ENCODE data around the gene UQCC2.

Gene UQCC2

DNA sequence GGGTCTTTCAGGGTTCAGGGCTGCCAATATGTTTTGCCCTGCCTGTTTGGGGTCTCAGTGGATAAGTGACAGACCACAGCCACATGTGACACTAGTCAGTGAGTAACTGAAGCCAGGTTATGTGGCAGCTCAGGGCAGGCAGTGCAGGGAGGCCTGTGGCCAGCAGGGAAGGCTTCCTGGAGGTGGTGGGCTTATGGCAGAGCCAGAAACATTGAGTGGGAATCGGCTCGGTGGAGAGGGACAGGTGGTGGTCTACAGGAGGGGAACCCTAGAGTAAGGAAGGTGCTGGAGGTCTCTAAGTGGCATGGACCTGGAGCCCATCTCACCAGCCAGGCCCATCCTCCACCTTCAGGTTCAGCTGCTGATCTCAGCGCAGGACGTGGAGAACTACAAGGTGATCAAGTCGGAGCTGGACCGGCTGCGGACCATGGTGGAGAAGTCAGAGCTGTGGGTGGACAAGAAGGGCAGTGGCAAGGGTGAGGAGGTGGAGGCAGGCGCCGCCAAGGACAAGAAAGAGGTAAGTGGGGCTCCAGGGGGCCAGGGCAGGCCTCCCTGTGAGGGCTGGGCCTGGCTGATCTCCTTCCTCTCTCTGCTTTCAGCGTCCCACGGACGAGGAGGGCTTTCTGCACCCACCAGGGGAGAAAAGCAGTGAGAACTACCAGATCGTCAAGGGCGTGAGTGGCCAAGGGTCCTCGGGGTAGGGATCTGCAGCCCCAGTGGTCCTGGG is 34.9 kb downstream of the UQCC2 start:
- ChIA-PET POLR2A (interaction anchor here (1.0 kb wide), 1 partner anchor 35 kb away, joined by 4 read pairs; the partner anchor contains the start of gene UQCC2), CTCF (no interaction called here)
- no peak for TF ChIP-seq FOXM1 (IDR thresholded peaks at IDR 0.05; ENCODE audit: borderline replicate concordance)
- TF ChIP-seq TARDBP (IDR thresholded peaks at IDR 0.05): no peak
- TF ChIP-seq SP1 (IDR thresholded peaks at IDR 0.05): no peak
- TF ChIP-seq ELF4 (IDR thresholded peaks at IDR 0.05): no peak
- TF ChIP-seq SUZ12 (IDR thresholded peaks at IDR 0.05): no peak
- TF ChIP-seq BHLHE40 (IDR thresholded peaks at IDR 0.05; ENCODE audit: borderline replicate concordance): no peak
- no peak for TF ChIP-seq FOXA1 (IDR thresholded peaks at IDR 0.05)
- no peak for DNase-seq (ENCODE audit: extremely low spot score)

GRCh38 chr6:33675968-33676367 is 35.5 kb downstream of the UQCC2 start:
- CTCF ChIA-PET: no interaction called here
- TF ChIP-seq FOXA1 (IDR thresholded peaks at IDR 0.05) (no peak), L3MBTL2 (conservative IDR thresholded peaks at IDR 0.05) (no peak), FOXM1 (IDR thresholded peaks at IDR 0.05; ENCODE audit: borderline replicate concordance) (no peak), PKNOX1 (IDR thresholded peaks at IDR 0.05) (no peak), HDGF (IDR thresholded peaks at IDR 0.05; ENCODE audit: borderline replicate concordance) (no peak), ARNT (IDR thresholded peaks at IDR 0.05) (no peak), SP1 (IDR thresholded peaks at IDR 0.05) (no peak), SUZ12 (IDR thresholded peaks at IDR 0.05) (no peak), LEF1 (IDR thresholded peaks at IDR 0.05; ENCODE audit: borderline replicate concordance) (no peak), ELF4 (IDR thresholded peaks at IDR 0.05) (no peak), CTBP1 (IDR thresholded peaks at IDR 0.05; ENCODE audit: borderline replicate concordance) (no peak), ZNF384 (IDR thresholded peaks at IDR 0.05) (no peak), BHLHE40 (IDR thresholded peaks at IDR 0.05; ENCODE audit: borderline replicate concordance) (no peak), NFRKB (IDR thresholded peaks at IDR 0.05) (no peak), TARDBP (IDR thresholded peaks at IDR 0.05) (no peak), FOXK2 (IDR thresholded peaks at IDR 0.05) (no peak)
- POLR2A ChIA-PET: interaction anchor here (1.0 kb wide), 1 partner anchor 35 kb away, joined by 4 read pairs; the partner anchor contains the start of gene UQCC2
- DNase-seq (ENCODE audit: extremely low spot score): no peak

DNA sequence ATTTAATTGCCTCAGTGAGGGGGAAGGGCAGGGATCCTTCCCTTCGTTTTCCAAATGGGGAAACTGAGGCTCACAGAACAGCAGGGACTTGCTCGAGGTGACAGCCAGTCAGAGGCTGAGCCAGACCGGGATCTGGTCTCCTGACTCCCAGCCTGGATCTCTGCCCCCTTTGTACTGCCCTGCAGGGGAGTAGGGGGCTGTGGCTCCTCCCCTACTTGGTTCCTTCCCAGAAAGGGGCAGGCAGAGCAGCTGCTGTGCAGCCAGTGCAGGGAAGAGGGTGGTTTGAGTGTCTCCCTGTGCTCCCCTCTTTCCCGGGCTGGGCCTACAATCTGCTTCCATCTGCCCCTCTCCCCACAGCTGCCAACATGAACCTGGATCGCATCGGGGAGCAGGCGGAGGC is 37.6 kb downstream of the UQCC2 start:
- POLR2A ChIA-PET: interaction anchor here (0.6 kb wide), 1 partner anchor 15 kb away, joined by 3 read pairs; no protein-coding TSS in a partner anchor
- CTCF ChIA-PET: no interaction called here
- DNase-seq (ENCODE audit: extremely low spot score): no peak
- TF ChIP-seq SUZ12 (IDR thresholded peaks at IDR 0.05): no peak
- TF ChIP-seq SP1 (IDR thresholded peaks at IDR 0.05): no peak

GRCh38 chr6:33672808-33673207 is 38.7 kb downstream of the UQCC2 start:
- ChIA-PET POLR2A (no interaction called here), CTCF (interaction anchor here (1.0 kb wide), 3 partner anchors 39 to 93 kb away, joined by 3 read pairs; partner anchors contain the start of gene BAK1)
- peak; percentile 30 for DNase-seq (ENCODE audit: extremely low spot score)
- TF ChIP-seq BHLHE40 (IDR thresholded peaks at IDR 0.05; ENCODE audit: borderline replicate concordance): no peak
- no peak for TF ChIP-seq LEF1 (IDR thresholded peaks at IDR 0.05; ENCODE audit: borderline replicate concordance)
- TF ChIP-seq SP1 (IDR thresholded peaks at IDR 0.05): no peak
- TF ChIP-seq ARNT (IDR thresholded peaks at IDR 0.05): no peak
- no peak for TF ChIP-seq ZNF384 (IDR thresholded peaks at IDR 0.05)

- POLR2A ChIA-PET: no interaction called here
Measured at GRCh38 chr6:33671744-33672072, 39.8 kb downstream of the UQCC2 start.

DNA sequence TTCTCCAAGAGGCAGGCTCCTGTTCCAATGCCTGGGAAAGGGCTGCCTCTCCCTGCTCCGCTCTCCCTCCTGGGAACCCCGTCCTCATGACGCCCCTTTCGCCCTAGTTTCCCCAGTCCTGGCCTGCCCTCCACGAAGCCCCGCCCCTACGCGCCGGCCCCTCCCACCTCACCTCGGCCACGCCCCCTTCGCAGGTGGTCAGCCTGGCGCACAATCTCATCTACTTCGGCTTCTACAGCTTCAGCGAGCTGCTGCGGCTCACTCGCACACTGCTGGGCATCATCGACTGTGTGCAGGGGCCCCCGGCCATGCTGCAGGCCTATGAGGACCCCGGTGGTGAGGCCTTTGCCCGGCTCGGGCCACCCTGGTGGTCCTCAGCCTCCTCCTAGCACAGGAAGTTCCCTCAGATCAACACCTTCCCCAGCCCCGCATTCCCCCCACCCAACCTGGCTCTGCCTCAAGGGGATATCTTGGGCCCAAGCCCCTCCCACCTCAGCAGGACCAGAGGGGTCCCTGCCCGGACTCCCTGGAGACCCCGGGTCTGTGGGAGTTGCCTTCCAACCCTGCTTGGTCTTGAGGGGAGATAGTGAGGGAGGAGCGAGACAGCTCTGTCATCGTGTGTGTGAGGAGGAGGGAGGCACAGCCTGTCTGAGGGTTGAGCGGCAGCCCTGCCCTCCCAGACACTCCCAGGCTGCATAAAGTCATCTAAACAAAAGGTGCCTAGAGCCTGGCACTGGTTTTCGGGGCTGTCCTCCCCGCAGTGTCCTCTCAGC is 40.3 kb downstream of the UQCC2 start:
- no peak for TF ChIP-seq NFRKB (IDR thresholded peaks at IDR 0.05)
- no peak for TF ChIP-seq ELF4 (IDR thresholded peaks at IDR 0.05)
- TF ChIP-seq FOXK2 (IDR thresholded peaks at IDR 0.05): no peak
- no peak for TF ChIP-seq CTBP1 (IDR thresholded peaks at IDR 0.05; ENCODE audit: borderline replicate concordance)
- TF ChIP-seq PKNOX1 (IDR thresholded peaks at IDR 0.05): no peak
- TF ChIP-seq ARNT (IDR thresholded peaks at IDR 0.05): no peak
- TF ChIP-seq L3MBTL2 (conservative IDR thresholded peaks at IDR 0.05): no peak
- no peak for TF ChIP-seq ZNF384 (IDR thresholded peaks at IDR 0.05)
- no peak for TF ChIP-seq LEF1 (IDR thresholded peaks at IDR 0.05; ENCODE audit: borderline replicate concordance)
- no peak for TF ChIP-seq SUZ12 (IDR thresholded peaks at IDR 0.05)
- TF ChIP-seq TARDBP (IDR thresholded peaks at IDR 0.05): no peak
- no peak for TF ChIP-seq SP1 (IDR thresholded peaks at IDR 0.05)
- TF ChIP-seq BHLHE40 (IDR thresholded peaks at IDR 0.05; ENCODE audit: borderline replicate concordance): no peak
- TF ChIP-seq HDGF (IDR thresholded peaks at IDR 0.05; ENCODE audit: borderline replicate concordance): no peak
- no peak for TF ChIP-seq FOXA1 (IDR thresholded peaks at IDR 0.05)
- no peak for TF ChIP-seq FOXM1 (IDR thresholded peaks at IDR 0.05; ENCODE audit: borderline replicate concordance)
- DNase-seq (ENCODE audit: extremely low spot score): no peak
- ChIA-PET POLR2A (no interaction called here), CTCF (no interaction called here)

More at GRCh38 chr6:33671744-33672072, 39.8 kb downstream of the UQCC2 start:
- TF ChIP-seq ARNT (IDR thresholded peaks at IDR 0.05): no peak
- TF ChIP-seq CTBP1 (IDR thresholded peaks at IDR 0.05; ENCODE audit: borderline replicate concordance): no peak
- no peak for TF ChIP-seq LEF1 (IDR thresholded peaks at IDR 0.05; ENCODE audit: borderline replicate concordance)
- TF ChIP-seq FOXA1 (IDR thresholded peaks at IDR 0.05): no peak
- TF ChIP-seq SUZ12 (IDR thresholded peaks at IDR 0.05): no peak
- DNase-seq (ENCODE audit: extremely low spot score): no peak
- CTCF ChIA-PET: interaction anchor here (1.0 kb wide), 2 partner anchors 38 to 92 kb away, joined by 3 read pairs; partner anchors contain the start of gene BAK1
